ENCODE data around the gene GRB14. TPM values are rescaled to one million over a fixed set of nuclear protein-coding genes. Genes with fewer than 3 reads are reported as not detected.

Gene GRB14
- total RNA-seq, 1 experiment from 2014 or later: 18.4 TPM

DNA sequence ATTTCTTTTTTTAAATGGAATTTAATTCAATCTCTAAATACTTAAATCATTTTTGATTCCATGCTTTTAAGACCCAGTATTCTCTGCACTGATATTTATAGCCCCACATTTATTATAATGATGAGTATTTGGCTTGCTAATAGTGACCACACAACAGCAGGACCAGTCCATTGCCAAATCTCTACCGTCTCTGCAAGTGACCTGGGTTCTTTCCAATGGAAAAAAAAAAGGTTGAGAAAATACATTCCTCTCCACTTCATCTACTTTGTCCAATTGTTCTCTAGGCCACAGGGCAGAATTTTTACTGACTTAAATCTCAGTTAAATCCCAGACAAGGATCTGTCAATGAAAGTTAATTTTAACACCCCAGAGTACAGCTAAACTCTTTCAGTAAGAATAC, 20.5 kb downstream of the GRB14 start:
- Mint-ChIP-seq H3K27ac (ENCODE audit: unreplicated experiment) (peak overlapping the region; percentile 46), H3K4me1 (ENCODE audit: low read depth, unreplicated experiment) (peaks cover 10% of the 10 kb centered on the region), H3K9me3 (ENCODE audit: low read depth, unreplicated experiment) (no peaks in the 10 kb centered on the region), H3K36me3 (ENCODE audit: insufficient read depth, unreplicated experiment) (no peaks in the 10 kb centered on the region), H3K27me3 (ENCODE audit: unreplicated experiment) (no peaks in the 10 kb centered on the region), H3K4me3 (ENCODE audit: low read depth, unreplicated experiment) (no peak overlapping the region)
- intact Hi-C loops (cut with micrococcal nuclease; ENCODE audit: unreplicated experiment): loop anchor here (1.0 to 5.0 kb wide), 2 partner anchors 40 to 117 kb away; no protein-coding TSS in a partner anchor
- CTCF ChIA-PET: interaction anchor here (0.6 to 1.3 kb wide), 5 partner anchors 15 to 63 kb away, joined by 3 to 30 read pairs (median 6); no protein-coding TSS in a partner anchor
- BruUV-seq (replicated peaks): no TSS peak
- TF ChIP-seq, protein P1, sequence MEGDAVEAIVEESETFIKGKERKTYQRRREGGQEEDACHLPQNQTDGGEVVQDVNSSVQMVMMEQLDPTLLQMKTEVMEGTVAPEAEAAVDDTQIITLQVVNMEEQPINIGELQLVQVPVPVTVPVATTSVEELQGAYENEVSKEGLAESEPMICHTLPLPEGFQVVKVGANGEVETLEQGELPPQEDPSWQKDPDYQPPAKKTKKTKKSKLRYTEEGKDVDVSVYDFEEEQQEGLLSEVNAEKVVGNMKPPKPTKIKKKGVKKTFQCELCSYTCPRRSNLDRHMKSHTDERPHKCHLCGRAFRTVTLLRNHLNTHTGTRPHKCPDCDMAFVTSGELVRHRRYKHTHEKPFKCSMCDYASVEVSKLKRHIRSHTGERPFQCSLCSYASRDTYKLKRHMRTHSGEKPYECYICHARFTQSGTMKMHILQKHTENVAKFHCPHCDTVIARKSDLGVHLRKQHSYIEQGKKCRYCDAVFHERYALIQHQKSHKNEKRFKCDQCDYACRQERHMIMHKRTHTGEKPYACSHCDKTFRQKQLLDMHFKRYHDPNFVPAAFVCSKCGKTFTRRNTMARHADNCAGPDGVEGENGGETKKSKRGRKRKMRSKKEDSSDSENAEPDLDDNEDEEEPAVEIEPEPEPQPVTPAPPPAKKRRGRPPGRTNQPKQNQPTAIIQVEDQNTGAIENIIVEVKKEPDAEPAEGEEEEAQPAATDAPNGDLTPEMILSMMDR (IDR thresholded peaks at IDR 0.05; ENCODE audit: unreplicated experiment): no peak
- no peak for DNase-seq

DNA sequence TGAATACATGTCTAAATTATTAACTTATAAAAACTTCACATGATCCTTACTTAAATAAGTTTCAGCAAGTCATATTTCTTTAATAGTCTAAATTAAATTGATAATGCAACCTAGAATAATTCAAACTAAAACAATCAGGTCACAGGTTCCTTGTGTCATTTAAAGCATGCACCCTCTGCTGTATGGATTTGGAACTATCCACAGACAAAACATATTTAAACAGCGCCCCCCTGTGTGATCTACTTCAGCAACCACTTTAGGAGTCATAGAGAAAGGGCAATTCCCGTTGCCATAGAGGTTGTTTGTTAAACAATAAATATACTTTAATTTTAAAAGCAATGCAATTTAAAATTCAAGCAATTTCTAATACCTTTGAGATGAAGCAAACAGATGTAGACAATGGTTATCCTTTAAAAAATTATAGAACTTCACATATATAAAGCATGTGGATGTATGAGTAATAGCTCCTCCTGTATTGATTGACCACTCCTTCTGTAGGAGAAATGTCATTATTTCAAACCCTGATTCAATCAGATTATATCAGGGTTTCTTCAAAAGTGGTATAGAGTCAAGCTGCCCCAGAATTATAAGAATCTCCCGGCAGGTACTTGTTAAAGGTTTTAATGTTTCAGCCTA, 21.2 kb downstream of the GRB14 start:
- BruUV-seq (replicated peaks): no TSS peak
- no peak overlapping the region for H3K4me3 Mint-ChIP-seq (ENCODE audit: low read depth, unreplicated experiment)
- H3K27me3 Mint-ChIP-seq (ENCODE audit: unreplicated experiment): no peaks in the 10 kb centered on the region
- CTCF ChIA-PET: interaction anchor here (0.6 to 1.3 kb wide), 6 partner anchors 14 to 62 kb away, joined by 3 to 30 read pairs (median 6); no protein-coding TSS in a partner anchor
- peak overlapping the region; percentile 46 for H3K27ac Mint-ChIP-seq (ENCODE audit: unreplicated experiment)
- peak; percentile 71 for DNase-seq
- peaks cover 10% of the 10 kb centered on the region for H3K4me1 Mint-ChIP-seq (ENCODE audit: low read depth, unreplicated experiment)
- TF ChIP-seq, protein P1 (IDR thresholded peaks at IDR 0.05; ENCODE audit: unreplicated experiment): peak; percentile 93
- no peaks in the 10 kb centered on the region for H3K9me3 Mint-ChIP-seq (ENCODE audit: low read depth, unreplicated experiment)
- H3K36me3 Mint-ChIP-seq (ENCODE audit: insufficient read depth, unreplicated experiment): no peaks in the 10 kb centered on the region
- intact Hi-C loops (cut with micrococcal nuclease; ENCODE audit: unreplicated experiment): loop anchor here (1.0 to 5.0 kb wide), 2 partner anchors 40 to 117 kb away; no protein-coding TSS in a partner anchor

DNA sequence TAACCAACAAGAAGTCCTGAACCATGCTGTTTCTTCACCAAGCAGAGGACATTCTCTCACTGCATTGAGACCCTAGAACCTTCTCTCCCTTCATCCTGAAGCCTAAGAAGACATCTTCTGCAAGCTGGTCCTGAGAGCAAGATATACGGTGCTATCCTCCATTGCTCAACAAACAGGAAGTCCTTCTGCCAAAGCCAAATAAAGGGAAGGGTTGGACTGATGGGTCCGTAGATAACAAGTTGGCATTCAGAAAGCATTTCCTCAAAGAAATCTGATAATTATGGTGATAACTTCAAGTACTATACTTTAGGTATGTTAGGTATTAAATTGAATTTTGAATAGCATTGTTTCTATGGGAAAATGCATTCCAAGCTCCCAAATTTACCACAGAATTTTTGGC, 23.3 kb downstream of the GRB14 start:
- no peak for DNase-seq
- TF ChIP-seq, protein P1 (IDR thresholded peaks at IDR 0.05; ENCODE audit: unreplicated experiment): no peak
- Mint-ChIP-seq H3K4me3 (ENCODE audit: low read depth, unreplicated experiment) (no peak overlapping the region), H3K27me3 (ENCODE audit: unreplicated experiment) (no peaks in the 10 kb centered on the region), H3K4me1 (ENCODE audit: low read depth, unreplicated experiment) (peaks cover 10% of the 10 kb centered on the region), H3K9me3 (ENCODE audit: low read depth, unreplicated experiment) (no peaks in the 10 kb centered on the region), H3K36me3 (ENCODE audit: insufficient read depth, unreplicated experiment) (no peaks in the 10 kb centered on the region), H3K27ac (ENCODE audit: unreplicated experiment) (no peak overlapping the region)
- BruUV-seq (replicated peaks): no TSS peak
- intact Hi-C loops (cut with micrococcal nuclease; ENCODE audit: unreplicated experiment): no loop called here
- CTCF ChIA-PET: no interaction called here

DNA sequence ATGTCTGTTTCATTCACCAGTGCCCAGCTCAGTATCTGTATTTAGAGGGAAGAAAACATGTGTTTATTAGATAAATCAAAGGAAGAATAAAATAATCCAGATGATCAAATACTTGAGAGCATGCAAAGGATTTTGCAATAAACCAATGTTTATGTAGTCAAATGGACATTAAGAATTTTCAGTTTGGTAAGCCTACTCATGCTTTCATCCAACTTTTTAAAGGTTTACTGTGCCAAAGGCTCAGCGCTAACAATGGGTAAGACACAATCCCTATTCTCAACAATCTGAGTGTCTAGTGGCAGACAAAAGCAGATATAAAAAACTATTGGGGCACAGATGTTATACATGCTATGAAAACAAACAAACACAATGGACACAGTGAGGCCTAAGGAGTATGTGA, 26.3 kb downstream of the GRB14 start:
- intact Hi-C loops (cut with micrococcal nuclease; ENCODE audit: unreplicated experiment): no loop called here
- BruUV-seq (replicated peaks): no TSS peak
- H3K9me3 Mint-ChIP-seq (ENCODE audit: low read depth, unreplicated experiment): peaks cover 3% of the 10 kb centered on the region
- CTCF ChIA-PET: interaction anchor here (0.6 kb wide), 1 partner anchor 853 kb away, joined by 3 read pairs; no protein-coding TSS in a partner anchor
- TF ChIP-seq, protein P1 (IDR thresholded peaks at IDR 0.05; ENCODE audit: unreplicated experiment): no peak
- H3K27me3 Mint-ChIP-seq (ENCODE audit: unreplicated experiment): no peaks in the 10 kb centered on the region
- no peak for DNase-seq
- peaks cover 10% of the 10 kb centered on the region for H3K4me1 Mint-ChIP-seq (ENCODE audit: low read depth, unreplicated experiment)
- no peak overlapping the region for H3K4me3 Mint-ChIP-seq (ENCODE audit: low read depth, unreplicated experiment)
- H3K36me3 Mint-ChIP-seq (ENCODE audit: insufficient read depth, unreplicated experiment): no peaks in the 10 kb centered on the region
- no peak overlapping the region for H3K27ac Mint-ChIP-seq (ENCODE audit: unreplicated experiment)
